ENCODE results near the gene DIO1. TPM values are rescaled to one million over a fixed set of nuclear protein-coding genes. Genes with fewer than 3 reads are reported as not detected.

DIO1 gene
- total RNA-seq, 4 donors from 2014 or later: not detected

DNA sequence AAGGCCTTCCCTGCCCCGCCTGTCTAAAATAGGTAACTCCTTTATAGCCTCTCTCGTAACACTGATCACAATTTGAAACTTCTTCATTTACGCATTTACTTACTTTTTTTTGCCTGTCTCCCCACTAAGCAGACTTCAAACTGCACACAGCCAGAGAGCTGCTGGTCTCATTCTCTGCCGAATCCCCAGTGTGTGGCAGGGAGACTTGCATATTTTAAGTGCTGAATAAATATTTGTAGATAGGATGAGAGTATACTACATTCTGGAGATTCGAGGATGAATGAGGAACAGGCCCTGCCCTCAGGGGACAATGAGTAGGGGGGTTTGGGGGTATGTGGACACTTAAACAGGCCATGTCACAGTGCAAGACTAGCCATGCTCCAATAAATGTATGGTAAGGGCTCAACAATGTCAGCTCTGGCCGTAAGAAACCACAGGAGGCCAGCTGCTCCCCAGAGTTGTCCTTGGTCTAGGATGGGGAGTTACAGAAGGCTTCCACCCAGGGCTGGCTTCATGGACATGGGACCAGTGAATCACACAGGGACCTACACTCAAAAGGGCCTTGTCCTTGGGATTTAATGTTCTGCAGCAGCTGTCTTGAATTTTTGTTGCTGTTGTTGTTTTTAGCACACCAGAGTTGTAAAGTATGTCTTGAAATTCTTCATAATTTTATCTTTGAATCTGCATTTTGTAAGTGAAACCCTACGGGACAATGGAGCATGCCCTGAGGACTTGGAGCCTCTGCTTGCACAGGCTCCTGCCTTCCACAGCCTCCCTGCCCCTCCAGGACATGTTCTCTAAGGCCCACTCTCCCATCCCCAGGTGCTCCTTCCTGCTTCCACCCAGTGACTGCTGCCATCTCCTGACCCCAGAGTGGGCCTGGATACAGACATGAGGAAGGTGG is 8.5 kb downstream of the DIO1 start:
- H3K9me3 ChIP-seq: no peaks in the 10 kb centered on the region
- H3K36me3 ChIP-seq: peaks cover 0 to 14% (median 0%) of the 10 kb centered on the region in 3 donors
- no peaks in the 10 kb centered on the region for H3K27me3 ChIP-seq
- no peak for TF ChIP-seq POLR2A (IDR thresholded peaks at IDR 0.05)
- TF ChIP-seq CTCF (IDR thresholded peaks at IDR 0.05): no peak
- no peak for TF ChIP-seq EP300 (IDR thresholded peaks at IDR 0.05)
- no peak overlapping the region for H3K4me3 ChIP-seq
- no peak overlapping the region for H3K27ac ChIP-seq
- 59 to 72% methylated on average over 7 of the region's 7 CpGs for WGBS, 2 donors
- peaks cover 0 to 11% (median 0%) of the 10 kb centered on the region in 4 donors for H3K4me1 ChIP-seq
- DNase-seq (ENCODE audit: low spot score in 2 of 2): no peak

DNA sequence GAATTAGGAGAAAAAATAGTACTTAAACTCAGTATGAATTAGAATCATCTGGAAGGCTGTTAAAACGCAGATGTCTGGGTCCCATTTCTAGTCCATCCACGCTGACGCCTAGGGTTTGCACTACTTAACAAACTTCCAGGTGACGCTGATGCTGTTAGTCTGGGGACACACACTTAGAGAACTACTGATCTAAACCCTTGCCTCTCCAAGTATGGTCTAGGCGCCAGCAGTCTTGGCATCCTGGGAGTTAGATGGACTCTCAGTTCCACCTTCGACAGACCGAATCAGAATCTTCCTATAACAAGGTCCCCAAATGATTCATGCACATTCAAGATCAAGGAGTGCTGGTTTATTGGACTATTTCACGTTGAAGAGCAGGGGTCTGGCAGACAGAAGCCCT is 11.5 kb downstream of the DIO1 start:
- no peak overlapping the region for H3K27ac ChIP-seq
- peaks cover 0 to 15% (median 0%) of the 10 kb centered on the region in 3 donors for H3K36me3 ChIP-seq
- no peaks in the 10 kb centered on the region for H3K27me3 ChIP-seq
- DNase-seq (ENCODE audit: low spot score in 2 of 2): no peak
- TF ChIP-seq POLR2A (IDR thresholded peaks at IDR 0.05): no peak
- no peak for TF ChIP-seq CTCF (IDR thresholded peaks at IDR 0.05)
- no peak for TF ChIP-seq EP300 (IDR thresholded peaks at IDR 0.05)
- 92 to 98% methylated on average over 8 of the region's 8 CpGs for WGBS, 2 donors
- no peak overlapping the region for H3K4me3 ChIP-seq
- no peaks in the 10 kb centered on the region for H3K9me3 ChIP-seq
- no peaks in the 10 kb centered on the region for H3K4me1 ChIP-seq

GRCh38 chr1:53906121-53906520 is 12.1 kb downstream of the DIO1 start:
- H3K36me3 ChIP-seq: peaks cover 0 to 15% (median 0%) of the 10 kb centered on the region in 3 donors
- 91 to 93% methylated on average over 4 of the region's 4 CpGs for WGBS, 2 donors

DNA sequence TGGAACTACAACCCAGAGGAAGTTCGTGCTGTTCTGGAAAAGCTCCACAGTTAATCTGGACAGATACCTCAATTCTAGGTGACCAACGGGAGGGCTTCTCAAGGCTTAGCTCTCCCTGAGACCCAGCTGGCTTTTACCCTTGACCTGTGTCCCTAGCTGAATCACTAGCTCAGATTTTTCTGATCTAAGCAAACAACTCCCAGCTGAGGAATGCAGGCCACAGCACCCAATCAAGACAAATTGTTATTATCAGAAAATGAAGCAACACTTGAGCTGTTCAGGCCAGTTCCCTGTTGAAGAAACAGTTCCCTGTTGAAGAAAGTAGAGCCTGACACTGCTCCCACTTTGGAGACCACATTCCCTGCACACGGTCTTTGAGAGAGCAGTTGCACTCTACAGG is 16.0 kb downstream of the DIO1 start:
- H3K27me3 ChIP-seq: no peaks in the 10 kb centered on the region
- H3K9me3 ChIP-seq: no peaks in the 10 kb centered on the region
- no peak overlapping the region for H3K4me3 ChIP-seq
- 48 to 64% methylated on average over 3 of the region's 3 CpGs for WGBS, 2 donors
- H3K4me1 ChIP-seq: no peaks in the 10 kb centered on the region
- H3K27ac ChIP-seq: peak overlapping the region in 2 of 4 donors; percentile 31 to 71
- no peak for TF ChIP-seq EP300 (IDR thresholded peaks at IDR 0.05)
- TF ChIP-seq POLR2A (IDR thresholded peaks at IDR 0.05): no peak
- no peak for TF ChIP-seq CTCF (IDR thresholded peaks at IDR 0.05)
- DNase-seq (ENCODE audit: low spot score in 2 of 2): no peak
- H3K36me3 ChIP-seq: peaks cover 0 to 30% (median 2%) of the 10 kb centered on the region in 3 donors

More at GRCh38 chr1:53906121-53906520, 12.1 kb downstream of the DIO1 start:
- Histone ChIP-seq H3K4me3 (no peak overlapping the region), H3K4me1 (no peaks in the 10 kb centered on the region), H3K9me3 (no peaks in the 10 kb centered on the region), H3K27ac (no peak overlapping the region), H3K27me3 (no peaks in the 10 kb centered on the region)
- TF ChIP-seq CTCF (IDR thresholded peaks at IDR 0.05) (no peak), POLR2A (IDR thresholded peaks at IDR 0.05) (no peak), EP300 (IDR thresholded peaks at IDR 0.05) (no peak)
- no peak for DNase-seq (ENCODE audit: low spot score in 2 of 2)

DNA sequence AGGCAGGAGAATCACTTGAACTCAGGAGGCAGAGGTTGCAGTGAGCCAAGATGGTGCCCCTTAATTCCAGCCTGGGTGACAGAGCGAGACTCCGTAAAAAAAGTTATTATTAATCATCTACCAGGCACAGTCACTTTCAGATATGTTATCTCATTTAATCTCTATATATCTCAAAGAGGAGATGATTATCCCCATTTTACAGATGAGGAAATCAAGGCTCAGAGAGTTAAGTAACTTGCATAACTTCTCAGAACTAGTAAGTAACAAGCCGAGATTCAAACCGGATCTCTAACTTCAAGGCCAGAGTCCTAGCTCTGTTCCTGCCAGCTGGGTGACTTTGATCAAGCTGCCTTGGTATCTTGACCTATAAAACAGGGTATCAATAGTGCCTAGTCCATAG is 17.5 kb downstream of the DIO1 start:
- WGBS, 2 donors: 92 to 99% methylated on average over 4 of the region's 4 CpGs
- TF ChIP-seq EP300 (IDR thresholded peaks at IDR 0.05) (no peak), CTCF (IDR thresholded peaks at IDR 0.05) (no peak), POLR2A (IDR thresholded peaks at IDR 0.05) (no peak)
- Histone ChIP-seq H3K9me3 (no peaks in the 10 kb centered on the region), H3K36me3 (peaks cover 0 to 32% (median 2%) of the 10 kb centered on the region in 3 donors), H3K27me3 (no peaks in the 10 kb centered on the region), H3K4me1 (no peaks in the 10 kb centered on the region), H3K27ac (no peak overlapping the region), H3K4me3 (no peak overlapping the region)
- DNase-seq (ENCODE audit: low spot score in 2 of 2): no peak

Data from tibial nerve (tissue), 4 donors.